HEK293 (cell line): ENCODE results near the gene CLCF1.
A peak's percentile ranks its signal among the peaks of the same experiment; 100 is the strongest.

ENCODE experiments used
- CTCF ChIA-PET: fragments of 350-600 bp; formaldehyde crosslinking; extraction: SDS; loops from one replicate; lab custom pipeline; 2021; ENCODE audit warnings: antibody characterized with exemption; lab: Yijun Ruan, JAX
- POLR2A ChIA-PET: fragments of 300-600 bp; formaldehyde crosslinking; extraction: SDS; loops from one replicate; lab custom pipeline; 2020; ENCODE audit warnings: antibody characterized with exemption, inconsistent platforms; lab: Yijun Ruan, JAX
- H3K27ac ChIP-seq: fragments of 200-500 bp; sonication (Bioruptor generic); 2 replicates; pipeline ENCODE4 v1.5.1; 2014; ENCODE audit warnings: low read depth, low read length, control low read depth, inconsistent platforms; ENCODE audit errors: extremely low read depth
- H3K36me3 ChIP-seq, 2 experiments: fragments of 200-500 bp in 1 of 2; sonication (Bioruptor generic) in 1 of 2; 1 replicate in 1 of 2; 2 replicates in 1 of 2; pipeline ENCODE4 v1.5.1; 2014 to 2017; ENCODE audit warnings: inconsistent platforms in 2 of 2, low read length in 2 of 2; ENCODE audit not compliant: control insufficient read depth in 2 of 2, insufficient read depth in 1 of 2
- H3K4me1 ChIP-seq: fragments of 200-500 bp; sonication (Bioruptor generic); 2 replicates; pipeline ENCODE4 v1.5.1; 2014; ENCODE audit warnings: mild to moderate bottlenecking, low read length, inconsistent platforms; ENCODE audit not compliant: control insufficient read depth, insufficient read depth
- H3K4me3 ChIP-seq: 2 replicates; pipeline ENCODE4 v1.5.1; 2011; ENCODE audit warnings: low read depth, mild to moderate bottlenecking, control low read depth, low read length, moderate library complexity
- H3K9me3 ChIP-seq: fragments of 200-500 bp; sonication (Bioruptor generic); 2 replicates; pipeline ENCODE4 v1.5.1; 2014; ENCODE audit warnings: low read depth, low read length, inconsistent platforms; ENCODE audit not compliant: control insufficient read depth, insufficient read depth
- BCL11A ChIP-seq: fragments of 450-650 bp; formaldehyde crosslinking; IDR thresholded peaks from 2 replicates; pipeline ENCODE4 v1.5.1; 2016; ENCODE audit warnings: low read depth, missing biosample characterization, missing genetic modification characterization
- ELK4 ChIP-seq: IDR thresholded peaks from 2 replicates; pipeline ENCODE4 v1.6.1; 2011; ENCODE audit warnings: mild to moderate bottlenecking, low read depth, low read length, borderline replicate concordance
- IKZF3 ChIP-seq: fragments of 450-650 bp; IDR thresholded peaks from 2 replicates; pipeline ENCODE4 v1.5.0; 2018; ENCODE audit warnings: missing biosample characterization, mild to moderate bottlenecking, missing genetic modification characterization, moderate library complexity
- KLF1 ChIP-seq: fragments of 450-650 bp; formaldehyde crosslinking; IDR thresholded peaks from 2 replicates; pipeline ENCODE4 v1.5.1; 2016; ENCODE audit warnings: missing biosample characterization, missing genetic modification characterization
- KLF7 ChIP-seq: fragments of 450-650 bp; formaldehyde crosslinking; IDR thresholded peaks from 2 replicates; pipeline ENCODE4 v1.5.1; 2016; ENCODE audit warnings: missing biosample characterization, missing genetic modification characterization, borderline replicate concordance
- MYNN ChIP-seq: fragments of 450-650 bp; formaldehyde crosslinking; IDR thresholded peaks from 2 replicates; pipeline ENCODE4 v1.5.1; 2016; ENCODE audit warnings: missing biosample characterization, missing genetic modification characterization, borderline replicate concordance
- PRDM6 ChIP-seq: fragments of 450-650 bp; formaldehyde crosslinking; IDR thresholded peaks from 2 replicates; pipeline ENCODE4 v1.5.1; 2017; ENCODE audit warnings: missing biosample characterization, missing genetic modification characterization
- SP3 ChIP-seq: fragments of 450-650 bp; formaldehyde crosslinking; IDR thresholded peaks from 2 replicates; pipeline ENCODE4 v1.5.1; 2016; ENCODE audit warnings: missing biosample characterization, missing genetic modification characterization
- ZEB2 ChIP-seq: fragments of 450-650 bp; formaldehyde crosslinking; IDR thresholded peaks from 2 replicates; pipeline ENCODE4 v1.5.1; 2016; ENCODE audit warnings: missing biosample characterization, missing genetic modification characterization
- ZFHX2 ChIP-seq: fragments of 450-650 bp; formaldehyde crosslinking; conservative IDR thresholded peaks from 2 replicates; pipeline ENCODE4 v1.5.1; 2016; ENCODE audit warnings: missing biosample characterization, missing genetic modification characterization
- ZFP3 ChIP-seq: fragments of 450-650 bp; formaldehyde crosslinking; IDR thresholded peaks from 2 replicates; pipeline ENCODE4 v1.5.1; 2016; ENCODE audit warnings: low read depth, missing biosample characterization, missing genetic modification characterization
- ZFP37 ChIP-seq: fragments of 450-650 bp; formaldehyde crosslinking; IDR thresholded peaks from 2 replicates; pipeline ENCODE4 v1.5.1; 2016; ENCODE audit warnings: missing biosample characterization, missing genetic modification characterization
- ZNF2 ChIP-seq: fragments of 450-650 bp; formaldehyde crosslinking; IDR thresholded peaks from 2 replicates; pipeline ENCODE4 v1.5.1; 2016; ENCODE audit warnings: missing biosample characterization, missing genetic modification characterization
- ZNF223 ChIP-seq: fragments of 450-650 bp; formaldehyde crosslinking; IDR thresholded peaks from 2 replicates; pipeline ENCODE4 v1.5.1; 2016; ENCODE audit warnings: missing biosample characterization, missing genetic modification characterization
- ZNF239 ChIP-seq: fragments of 450-650 bp; formaldehyde crosslinking; IDR thresholded peaks from 2 replicates; pipeline ENCODE4 v1.5.1; 2016; ENCODE audit warnings: missing biosample characterization, missing genetic modification characterization
- ZNF362 ChIP-seq: fragments of 450-650 bp; formaldehyde crosslinking; IDR thresholded peaks from 2 replicates; pipeline ENCODE4 v1.5.1; 2016; ENCODE audit warnings: missing biosample characterization, missing genetic modification characterization
- ZNF658 ChIP-seq: fragments of 450-650 bp; formaldehyde crosslinking; IDR thresholded peaks from 2 replicates; pipeline ENCODE4; 2016; ENCODE audit warnings: missing biosample characterization, missing genetic modification characterization
- ZNF677 ChIP-seq: fragments of 450-650 bp; IDR thresholded peaks from 2 replicates; pipeline ENCODE4 v1.5.0; 2018; ENCODE audit warnings: missing biosample characterization, mild to moderate bottlenecking, missing genetic modification characterization, moderate library complexity
- ZNF701 ChIP-seq: fragments of 450-650 bp; formaldehyde crosslinking; IDR thresholded peaks from 2 replicates; pipeline ENCODE4 v1.5.1; 2016; ENCODE audit warnings: missing biosample characterization, missing genetic modification characterization
- ZXDB ChIP-seq: fragments of 450-650 bp; formaldehyde crosslinking; IDR thresholded peaks from 2 replicates; pipeline ENCODE4 v1.5.1; 2016; ENCODE audit warnings: missing biosample characterization, missing genetic modification characterization
- TF ChIP-seq, protein P1 (sequence below): fragments of 450-650 bp; formaldehyde crosslinking; IDR thresholded peaks from 2 replicates; pipeline ENCODE4 v1.5.1; 2017; ENCODE audit warnings: missing biosample characterization, missing genetic modification characterization
- TF ChIP-seq, protein P2 (sequence below): fragments of 450-650 bp; formaldehyde crosslinking; IDR thresholded peaks from 2 replicates; pipeline ENCODE4 v1.5.1; 2016; ENCODE audit warnings: missing biosample characterization, missing genetic modification characterization
- TF ChIP-seq, protein P3 (sequence below): fragments of 450-650 bp; formaldehyde crosslinking; IDR thresholded peaks from 2 replicates; pipeline ENCODE4 v1.5.1; 2017; ENCODE audit warnings: missing biosample characterization, missing genetic modification characterization
- TF ChIP-seq, protein P4 (sequence below): fragments of 450-650 bp; formaldehyde crosslinking; IDR thresholded peaks from 2 replicates; pipeline ENCODE4 v1.5.1; 2016; ENCODE audit warnings: missing biosample characterization, missing genetic modification characterization, low read depth
- TF ChIP-seq, protein P5 (sequence below): fragments of 450-650 bp; formaldehyde crosslinking; IDR thresholded peaks from 2 replicates; pipeline ENCODE4 v1.5.1; 2017; ENCODE audit warnings: missing biosample characterization, missing genetic modification characterization

CLCF1 gene

DNA sequence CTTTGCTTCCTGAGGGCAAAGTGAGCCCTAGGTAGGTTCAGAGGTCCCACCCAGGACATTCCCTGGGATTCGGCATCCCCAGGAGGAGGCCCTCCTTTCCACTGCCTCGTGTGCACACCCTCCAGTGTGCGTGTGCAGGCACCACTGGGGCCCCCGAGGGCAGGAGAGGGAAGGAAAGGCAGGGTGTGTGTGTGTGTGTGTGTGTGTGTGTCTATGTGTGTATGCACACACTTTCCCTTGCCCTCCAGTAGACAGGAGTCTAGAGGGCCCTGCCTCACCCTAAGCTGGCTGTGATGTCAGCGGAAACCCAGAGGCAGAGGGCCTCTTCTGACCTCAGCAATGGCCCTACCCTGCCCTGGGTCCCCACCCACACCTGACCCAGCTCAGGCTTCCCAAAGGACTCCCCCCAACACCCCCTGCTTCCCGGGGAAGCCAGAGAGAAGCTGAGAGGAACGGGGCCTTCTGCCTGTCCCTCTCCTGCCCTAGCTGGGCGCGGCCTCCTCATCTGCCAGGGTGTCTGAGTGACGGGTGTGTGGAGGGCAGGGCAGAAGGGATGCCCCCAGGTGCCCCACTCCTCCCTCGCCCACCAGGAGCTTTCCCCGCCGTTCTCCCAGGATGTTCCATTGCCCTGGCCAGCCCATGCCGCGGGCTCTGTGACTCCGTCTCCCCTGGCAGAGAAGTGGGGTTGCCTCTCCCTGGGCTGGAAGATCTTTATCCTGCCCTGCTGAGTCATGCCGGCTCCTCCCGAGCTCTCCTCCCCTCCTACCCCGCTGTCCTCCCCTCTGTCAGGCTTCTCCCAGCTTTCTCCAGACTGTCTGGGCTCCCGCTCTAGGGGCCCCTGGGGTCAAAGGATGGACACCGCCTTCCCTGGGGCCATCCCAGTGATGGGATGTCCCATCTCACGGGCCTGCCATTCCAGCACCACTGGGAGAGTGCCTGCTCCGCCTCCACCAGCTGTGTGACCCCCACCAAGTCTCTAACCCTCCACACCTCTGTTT, 6.0 kb upstream of the CLCF1 start:
- ChIA-PET POLR2A (interaction anchor here (1.1 to 1.3 kb wide), 2 partner anchors 13 to 25 kb away, joined by 3 to 4 read pairs; partner anchors contain the start of gene RAD9A), CTCF (interaction anchor here (0.6 to 25.6 kb wide), 7 partner anchors 10 to 253 kb away, joined by 3 to 898 read pairs (median 4); partner anchors contain the start of genes CLCF1 and POLD4)
- H3K36me3 ChIP-seq, result no peaks in the 10 kb centered on the region
- no peaks in the 10 kb centered on the region for H3K9me3 ChIP-seq
- peaks cover 2% of the 10 kb centered on the region; the same call in 1 of the 2 replicates for H3K4me1 ChIP-seq
- H3K4me3 ChIP-seq, result no peak overlapping the region
- H3K27ac ChIP-seq, result no peak overlapping the region
- TF ChIP-seq IKZF3 (no peak), ZNF362 (tag by site-specific recombination) (no peak), ZFP3 (no peak), ZNF701 (no peak), ZNF677 (no peak), ZNF2 (tag by site-specific recombination) (no peak), ELK4 (no peak), ZXDB (tag by site-specific recombination) (no peak), ZFHX2 (tag by site-specific recombination) (no peak), ZNF239 (tag by site-specific recombination) (no peak), ZNF658 (tag by site-specific recombination) (no peak), ZEB2 (tag by site-specific recombination) (no peak), BCL11A (tag by site-specific recombination) (no peak), MYNN (tag by site-specific recombination) (no peak), KLF1 (tag by site-specific recombination) (peak; percentile 72), ZFP37 (tag by site-specific recombination) (no peak), PRDM6 (no peak), ZNF223 (tag by site-specific recombination) (no peak), SP3 (tag by site-specific recombination) (no peak), KLF7 (tag by site-specific recombination) (no peak)
- TF ChIP-seq, protein P1, sequence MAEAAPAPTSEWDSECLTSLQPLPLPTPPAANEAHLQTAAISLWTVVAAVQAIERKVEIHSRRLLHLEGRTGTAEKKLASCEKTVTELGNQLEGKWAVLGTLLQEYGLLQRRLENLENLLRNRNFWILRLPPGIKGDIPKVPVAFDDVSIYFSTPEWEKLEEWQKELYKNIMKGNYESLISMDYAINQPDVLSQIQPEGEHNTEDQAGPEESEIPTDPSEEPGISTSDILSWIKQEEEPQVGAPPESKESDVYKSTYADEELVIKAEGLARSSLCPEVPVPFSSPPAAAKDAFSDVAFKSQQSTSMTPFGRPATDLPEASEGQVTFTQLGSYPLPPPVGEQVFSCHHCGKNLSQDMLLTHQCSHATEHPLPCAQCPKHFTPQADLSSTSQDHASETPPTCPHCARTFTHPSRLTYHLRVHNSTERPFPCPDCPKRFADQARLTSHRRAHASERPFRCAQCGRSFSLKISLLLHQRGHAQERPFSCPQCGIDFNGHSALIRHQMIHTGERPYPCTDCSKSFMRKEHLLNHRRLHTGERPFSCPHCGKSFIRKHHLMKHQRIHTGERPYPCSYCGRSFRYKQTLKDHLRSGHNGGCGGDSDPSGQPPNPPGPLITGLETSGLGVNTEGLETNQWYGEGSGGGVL, result no peak
- TF ChIP-seq, protein P2, sequence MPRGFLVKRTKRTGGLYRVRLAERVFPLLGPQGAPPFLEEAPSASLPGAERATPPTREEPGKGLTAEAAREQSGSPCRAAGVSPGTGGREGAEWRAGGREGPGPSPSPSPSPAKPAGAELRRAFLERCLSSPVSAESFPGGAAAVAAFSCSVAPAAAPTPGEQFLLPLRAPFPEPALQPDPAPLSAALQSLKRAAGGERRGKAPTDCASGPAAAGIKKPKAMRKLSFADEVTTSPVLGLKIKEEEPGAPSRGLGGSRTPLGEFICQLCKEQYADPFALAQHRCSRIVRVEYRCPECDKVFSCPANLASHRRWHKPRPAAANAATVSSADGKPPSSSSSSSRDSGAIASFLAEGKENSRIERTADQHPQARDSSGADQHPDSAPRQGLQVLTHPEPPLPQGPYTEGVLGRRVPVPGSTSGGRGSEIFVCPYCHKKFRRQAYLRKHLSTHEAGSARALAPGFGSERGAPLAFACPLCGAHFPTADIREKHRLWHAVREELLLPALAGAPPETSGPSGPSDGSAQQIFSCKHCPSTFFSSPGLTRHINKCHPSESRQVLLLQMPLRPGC (tag by site-specific recombination), result no peak
- TF ChIP-seq, protein P3, sequence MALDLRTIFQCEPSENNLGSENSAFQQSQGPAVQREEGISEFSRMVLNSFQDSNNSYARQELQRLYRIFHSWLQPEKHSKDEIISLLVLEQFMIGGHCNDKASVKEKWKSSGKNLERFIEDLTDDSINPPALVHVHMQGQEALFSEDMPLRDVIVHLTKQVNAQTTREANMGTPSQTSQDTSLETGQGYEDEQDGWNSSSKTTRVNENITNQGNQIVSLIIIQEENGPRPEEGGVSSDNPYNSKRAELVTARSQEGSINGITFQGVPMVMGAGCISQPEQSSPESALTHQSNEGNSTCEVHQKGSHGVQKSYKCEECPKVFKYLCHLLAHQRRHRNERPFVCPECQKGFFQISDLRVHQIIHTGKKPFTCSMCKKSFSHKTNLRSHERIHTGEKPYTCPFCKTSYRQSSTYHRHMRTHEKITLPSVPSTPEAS (tag by site-specific recombination), result peak; percentile 63; the same call in 1 of the 2 replicates
- TF ChIP-seq, protein P4, sequence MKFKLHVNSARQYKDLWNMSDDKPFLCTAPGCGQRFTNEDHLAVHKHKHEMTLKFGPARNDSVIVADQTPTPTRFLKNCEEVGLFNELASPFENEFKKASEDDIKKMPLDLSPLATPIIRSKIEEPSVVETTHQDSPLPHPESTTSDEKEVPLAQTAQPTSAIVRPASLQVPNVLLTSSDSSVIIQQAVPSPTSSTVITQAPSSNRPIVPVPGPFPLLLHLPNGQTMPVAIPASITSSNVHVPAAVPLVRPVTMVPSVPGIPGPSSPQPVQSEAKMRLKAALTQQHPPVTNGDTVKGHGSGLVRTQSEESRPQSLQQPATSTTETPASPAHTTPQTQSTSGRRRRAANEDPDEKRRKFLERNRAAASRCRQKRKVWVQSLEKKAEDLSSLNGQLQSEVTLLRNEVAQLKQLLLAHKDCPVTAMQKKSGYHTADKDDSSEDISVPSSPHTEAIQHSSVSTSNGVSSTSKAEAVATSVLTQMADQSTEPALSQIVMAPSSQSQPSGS, result no peak
- TF ChIP-seq, protein P5, sequence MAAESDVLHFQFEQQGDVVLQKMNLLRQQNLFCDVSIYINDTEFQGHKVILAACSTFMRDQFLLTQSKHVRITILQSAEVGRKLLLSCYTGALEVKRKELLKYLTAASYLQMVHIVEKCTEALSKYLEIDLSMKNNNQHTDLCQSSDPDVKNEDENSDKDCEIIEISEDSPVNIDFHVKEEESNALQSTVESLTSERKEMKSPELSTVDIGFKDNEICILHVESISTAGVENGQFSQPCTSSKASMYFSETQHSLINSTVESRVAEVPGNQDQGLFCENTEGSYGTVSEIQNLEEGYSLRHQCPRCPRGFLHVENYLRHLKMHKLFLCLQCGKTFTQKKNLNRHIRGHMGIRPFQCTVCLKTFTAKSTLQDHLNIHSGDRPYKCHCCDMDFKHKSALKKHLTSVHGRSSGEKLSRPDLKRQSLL (tag by site-specific recombination), result no peak
